ENCODE measurements around the gene COL15A1.

DNA sequence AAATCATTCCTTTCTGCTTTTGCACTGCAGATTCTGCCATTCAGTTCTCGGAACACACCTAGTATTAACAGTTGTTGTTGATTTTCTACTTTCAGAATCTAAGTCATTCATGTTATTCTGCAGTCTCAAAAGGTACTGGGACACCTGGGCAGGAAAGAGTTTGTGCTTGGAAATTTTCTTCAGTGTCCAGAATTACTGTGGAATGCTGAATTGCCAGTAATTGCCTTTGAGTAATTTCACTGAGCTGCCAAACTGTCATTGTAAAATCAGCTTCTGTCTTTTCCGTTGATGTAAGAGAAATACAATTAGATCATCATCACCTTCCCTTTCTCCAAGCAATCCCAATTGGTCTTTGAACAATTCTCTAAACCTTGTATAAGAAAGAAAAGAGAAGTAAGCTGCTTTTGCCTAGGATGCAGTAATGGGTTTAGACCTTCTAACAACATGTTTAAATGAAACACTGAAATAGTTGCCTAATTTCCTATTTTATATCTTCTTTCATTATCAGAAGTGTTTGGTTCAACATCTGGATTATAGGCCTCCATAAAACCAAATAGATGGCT is 85.5 kb downstream of the COL15A1 start:
- TF ChIP-seq, protein P1, sequence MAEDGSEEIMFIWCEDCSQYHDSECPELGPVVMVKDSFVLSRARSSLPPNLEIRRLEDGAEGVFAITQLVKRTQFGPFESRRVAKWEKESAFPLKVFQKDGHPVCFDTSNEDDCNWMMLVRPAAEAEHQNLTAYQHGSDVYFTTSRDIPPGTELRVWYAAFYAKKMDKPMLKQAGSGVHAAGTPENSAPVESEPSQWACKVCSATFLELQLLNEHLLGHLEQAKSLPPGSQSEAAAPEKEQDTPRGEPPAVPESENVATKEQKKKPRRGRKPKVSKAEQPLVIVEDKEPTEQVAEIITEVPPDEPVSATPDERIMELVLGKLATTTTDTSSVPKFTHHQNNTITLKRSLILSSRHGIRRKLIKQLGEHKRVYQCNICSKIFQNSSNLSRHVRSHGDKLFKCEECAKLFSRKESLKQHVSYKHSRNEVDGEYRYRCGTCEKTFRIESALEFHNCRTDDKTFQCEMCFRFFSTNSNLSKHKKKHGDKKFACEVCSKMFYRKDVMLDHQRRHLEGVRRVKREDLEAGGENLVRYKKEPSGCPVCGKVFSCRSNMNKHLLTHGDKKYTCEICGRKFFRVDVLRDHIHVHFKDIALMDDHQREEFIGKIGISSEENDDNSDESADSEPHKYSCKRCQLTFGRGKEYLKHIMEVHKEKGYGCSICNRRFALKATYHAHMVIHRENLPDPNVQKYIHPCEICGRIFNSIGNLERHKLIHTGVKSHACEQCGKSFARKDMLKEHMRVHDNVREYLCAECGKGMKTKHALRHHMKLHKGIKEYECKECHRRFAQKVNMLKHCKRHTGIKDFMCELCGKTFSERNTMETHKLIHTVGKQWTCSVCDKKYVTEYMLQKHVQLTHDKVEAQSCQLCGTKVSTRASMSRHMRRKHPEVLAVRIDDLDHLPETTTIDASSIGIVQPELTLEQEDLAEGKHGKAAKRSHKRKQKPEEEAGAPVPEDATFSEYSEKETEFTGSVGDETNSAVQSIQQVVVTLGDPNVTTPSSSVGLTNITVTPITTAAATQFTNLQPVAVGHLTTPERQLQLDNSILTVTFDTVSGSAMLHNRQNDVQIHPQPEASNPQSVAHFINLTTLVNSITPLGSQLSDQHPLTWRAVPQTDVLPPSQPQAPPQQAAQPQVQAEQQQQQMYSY (CRISPR knock-in tag; IDR thresholded peaks at IDR 0.05): no peak
- TF ChIP-seq, protein P2, sequence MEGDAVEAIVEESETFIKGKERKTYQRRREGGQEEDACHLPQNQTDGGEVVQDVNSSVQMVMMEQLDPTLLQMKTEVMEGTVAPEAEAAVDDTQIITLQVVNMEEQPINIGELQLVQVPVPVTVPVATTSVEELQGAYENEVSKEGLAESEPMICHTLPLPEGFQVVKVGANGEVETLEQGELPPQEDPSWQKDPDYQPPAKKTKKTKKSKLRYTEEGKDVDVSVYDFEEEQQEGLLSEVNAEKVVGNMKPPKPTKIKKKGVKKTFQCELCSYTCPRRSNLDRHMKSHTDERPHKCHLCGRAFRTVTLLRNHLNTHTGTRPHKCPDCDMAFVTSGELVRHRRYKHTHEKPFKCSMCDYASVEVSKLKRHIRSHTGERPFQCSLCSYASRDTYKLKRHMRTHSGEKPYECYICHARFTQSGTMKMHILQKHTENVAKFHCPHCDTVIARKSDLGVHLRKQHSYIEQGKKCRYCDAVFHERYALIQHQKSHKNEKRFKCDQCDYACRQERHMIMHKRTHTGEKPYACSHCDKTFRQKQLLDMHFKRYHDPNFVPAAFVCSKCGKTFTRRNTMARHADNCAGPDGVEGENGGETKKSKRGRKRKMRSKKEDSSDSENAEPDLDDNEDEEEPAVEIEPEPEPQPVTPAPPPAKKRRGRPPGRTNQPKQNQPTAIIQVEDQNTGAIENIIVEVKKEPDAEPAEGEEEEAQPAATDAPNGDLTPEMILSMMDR (IDR thresholded peaks at IDR 0.05): no peak
- TF ChIP-seq, protein P3, sequence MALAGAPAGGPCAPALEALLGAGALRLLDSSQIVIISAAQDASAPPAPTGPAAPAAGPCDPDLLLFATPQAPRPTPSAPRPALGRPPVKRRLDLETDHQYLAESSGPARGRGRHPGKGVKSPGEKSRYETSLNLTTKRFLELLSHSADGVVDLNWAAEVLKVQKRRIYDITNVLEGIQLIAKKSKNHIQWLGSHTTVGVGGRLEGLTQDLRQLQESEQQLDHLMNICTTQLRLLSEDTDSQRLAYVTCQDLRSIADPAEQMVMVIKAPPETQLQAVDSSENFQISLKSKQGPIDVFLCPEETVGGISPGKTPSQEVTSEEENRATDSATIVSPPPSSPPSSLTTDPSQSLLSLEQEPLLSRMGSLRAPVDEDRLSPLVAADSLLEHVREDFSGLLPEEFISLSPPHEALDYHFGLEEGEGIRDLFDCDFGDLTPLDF (CRISPR knock-in tag; IDR thresholded peaks at IDR 0.05): no peak
- no peak for TF ChIP-seq CREB1 (CRISPR knock-in tag; IDR thresholded peaks at IDR 0.05)
- TF ChIP-seq, protein P4, sequence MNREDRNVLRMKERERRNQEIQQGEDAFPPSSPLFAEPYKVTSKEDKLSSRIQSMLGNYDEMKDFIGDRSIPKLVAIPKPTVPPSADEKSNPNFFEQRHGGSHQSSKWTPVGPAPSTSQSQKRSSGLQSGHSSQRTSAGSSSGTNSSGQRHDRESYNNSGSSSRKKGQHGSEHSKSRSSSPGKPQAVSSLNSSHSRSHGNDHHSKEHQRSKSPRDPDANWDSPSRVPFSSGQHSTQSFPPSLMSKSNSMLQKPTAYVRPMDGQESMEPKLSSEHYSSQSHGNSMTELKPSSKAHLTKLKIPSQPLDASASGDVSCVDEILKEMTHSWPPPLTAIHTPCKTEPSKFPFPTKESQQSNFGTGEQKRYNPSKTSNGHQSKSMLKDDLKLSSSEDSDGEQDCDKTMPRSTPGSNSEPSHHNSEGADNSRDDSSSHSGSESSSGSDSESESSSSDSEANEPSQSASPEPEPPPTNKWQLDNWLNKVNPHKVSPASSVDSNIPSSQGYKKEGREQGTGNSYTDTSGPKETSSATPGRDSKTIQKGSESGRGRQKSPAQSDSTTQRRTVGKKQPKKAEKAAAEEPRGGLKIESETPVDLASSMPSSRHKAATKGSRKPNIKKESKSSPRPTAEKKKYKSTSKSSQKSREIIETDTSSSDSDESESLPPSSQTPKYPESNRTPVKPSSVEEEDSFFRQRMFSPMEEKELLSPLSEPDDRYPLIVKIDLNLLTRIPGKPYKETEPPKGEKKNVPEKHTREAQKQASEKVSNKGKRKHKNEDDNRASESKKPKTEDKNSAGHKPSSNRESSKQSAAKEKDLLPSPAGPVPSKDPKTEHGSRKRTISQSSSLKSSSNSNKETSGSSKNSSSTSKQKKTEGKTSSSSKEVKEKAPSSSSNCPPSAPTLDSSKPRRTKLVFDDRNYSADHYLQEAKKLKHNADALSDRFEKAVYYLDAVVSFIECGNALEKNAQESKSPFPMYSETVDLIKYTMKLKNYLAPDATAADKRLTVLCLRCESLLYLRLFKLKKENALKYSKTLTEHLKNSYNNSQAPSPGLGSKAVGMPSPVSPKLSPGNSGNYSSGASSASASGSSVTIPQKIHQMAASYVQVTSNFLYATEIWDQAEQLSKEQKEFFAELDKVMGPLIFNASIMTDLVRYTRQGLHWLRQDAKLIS (CRISPR knock-in tag; IDR thresholded peaks at IDR 0.05; ENCODE audit: borderline replicate concordance): no peak
- TF ChIP-seq TCF7 (CRISPR knock-in tag; IDR thresholded peaks at IDR 0.05; ENCODE audit: low read depth): no peak
- TF ChIP-seq, protein P5, sequence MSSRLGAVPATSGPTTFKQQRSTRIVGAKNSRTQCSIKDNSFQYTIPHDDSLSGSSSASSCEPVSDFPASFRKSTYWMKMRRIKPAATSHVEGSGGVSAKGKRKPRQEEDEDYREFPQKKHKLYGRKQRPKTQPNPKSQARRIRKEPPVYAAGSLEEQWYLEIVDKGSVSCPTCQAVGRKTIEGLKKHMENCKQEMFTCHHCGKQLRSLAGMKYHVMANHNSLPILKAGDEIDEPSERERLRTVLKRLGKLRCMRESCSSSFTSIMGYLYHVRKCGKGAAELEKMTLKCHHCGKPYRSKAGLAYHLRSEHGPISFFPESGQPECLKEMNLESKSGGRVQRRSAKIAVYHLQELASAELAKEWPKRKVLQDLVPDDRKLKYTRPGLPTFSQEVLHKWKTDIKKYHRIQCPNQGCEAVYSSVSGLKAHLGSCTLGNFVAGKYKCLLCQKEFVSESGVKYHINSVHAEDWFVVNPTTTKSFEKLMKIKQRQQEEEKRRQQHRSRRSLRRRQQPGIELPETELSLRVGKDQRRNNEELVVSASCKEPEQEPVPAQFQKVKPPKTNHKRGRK (CRISPR knock-in tag; IDR thresholded peaks at IDR 0.05; ENCODE audit: borderline replicate concordance): no peak
- TF ChIP-seq TEAD4 (CRISPR knock-in tag; IDR thresholded peaks at IDR 0.05): no peak
- TF ChIP-seq ESRRA (CRISPR knock-in tag; IDR thresholded peaks at IDR 0.05; ENCODE audit: borderline replicate concordance): no peak
- TF ChIP-seq, protein P6, sequence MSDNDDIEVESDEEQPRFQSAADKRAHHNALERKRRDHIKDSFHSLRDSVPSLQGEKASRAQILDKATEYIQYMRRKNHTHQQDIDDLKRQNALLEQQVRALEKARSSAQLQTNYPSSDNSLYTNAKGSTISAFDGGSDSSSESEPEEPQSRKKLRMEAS (CRISPR knock-in tag; IDR thresholded peaks at IDR 0.05): no peak
- no peak for TF ChIP-seq ZNF263 (CRISPR knock-in tag; IDR thresholded peaks at IDR 0.05; ENCODE audit: low read depth)
- TF ChIP-seq, protein P7, sequence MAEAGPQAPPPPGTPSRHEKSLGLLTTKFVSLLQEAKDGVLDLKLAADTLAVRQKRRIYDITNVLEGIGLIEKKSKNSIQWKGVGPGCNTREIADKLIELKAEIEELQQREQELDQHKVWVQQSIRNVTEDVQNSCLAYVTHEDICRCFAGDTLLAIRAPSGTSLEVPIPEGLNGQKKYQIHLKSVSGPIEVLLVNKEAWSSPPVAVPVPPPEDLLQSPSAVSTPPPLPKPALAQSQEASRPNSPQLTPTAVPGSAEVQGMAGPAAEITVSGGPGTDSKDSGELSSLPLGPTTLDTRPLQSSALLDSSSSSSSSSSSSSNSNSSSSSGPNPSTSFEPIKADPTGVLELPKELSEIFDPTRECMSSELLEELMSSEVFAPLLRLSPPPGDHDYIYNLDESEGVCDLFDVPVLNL (CRISPR knock-in tag; IDR thresholded peaks at IDR 0.05; ENCODE audit: borderline replicate concordance, low read depth): no peak
- TF ChIP-seq KAT7 (CRISPR knock-in tag; IDR thresholded peaks at IDR 0.05; ENCODE audit: borderline replicate concordance): no peak
- TF ChIP-seq TP53 (CRISPR knock-in tag; IDR thresholded peaks at IDR 0.05): no peak

Data from WTC11 (cell line).